CD4-positive, alpha-beta T cell (primary cell): ENCODE results near the gene SLC34A1. TPM values are rescaled to one million over a fixed set of nuclear protein-coding genes. Genes with fewer than 3 reads are reported as not detected.

Source experiments
- ATAC-seq: fragments of 200-7000 bp; cut with Tn5 transposase; one replicate; pipeline ENCODE4 v1.10.0; 2022; ENCODE audit warnings: mild to moderate bottlenecking; ENCODE audit not compliant: poor library complexity
- CTCF ChIA-PET: fragments of 350-600 bp; sonication (Branson Sonifier 250); formaldehyde crosslinking; loops from one replicate; lab custom pipeline; 2021; ENCODE audit warnings: antibody characterized with exemption, inconsistent platforms; lab: Charles Lee
- POLR2A ChIA-PET: fragments of 350-600 bp; sonication (Branson Sonifier 250); formaldehyde crosslinking; loops from one replicate; lab custom pipeline; 2021; ENCODE audit warnings: antibody characterized with exemption, inconsistent platforms; lab: Charles Lee
- DNase-seq, 14 experiments: peaks; one replicate each; pipeline ENCODE4 v3.0.0-alpha.2; 2013 to 2020; ENCODE audit warnings: mixed read lengths in 2 of 14
- H3K27ac ChIP-seq, 2 donors: one replicate each; pipeline versions ENCODE4 v1.5.1 to v1.7.0; 2013; ENCODE audit warnings: low read length in 2 of 2, low read depth in 1 of 2, mild to moderate bottlenecking in 1 of 2
- H3K27me3 ChIP-seq, 2 experiments: 1 replicate in 1 of 2; 2 replicates in 1 of 2; pipeline versions ENCODE4 v1.6.1 to v1.7.0; 2013; ENCODE audit warnings: low read length in 2 of 2, control low read depth in 1 of 2, mild to moderate bottlenecking in 1 of 2, moderate library complexity in 1 of 2; ENCODE audit not compliant: insufficient read depth in 2 of 2, control insufficient read depth in 1 of 2
- H3K36me3 ChIP-seq: one replicate; pipeline ENCODE4 v1.6.1; 2013; ENCODE audit warnings: low read length, control low read depth; ENCODE audit not compliant: insufficient read depth
- H3K4me1 ChIP-seq: one replicate; pipeline ENCODE4 v1.6.1; 2013; ENCODE audit warnings: low read length, control low read depth; ENCODE audit not compliant: insufficient read depth
- H3K4me3 ChIP-seq: one replicate; pipeline ENCODE4 v1.5.1; 2013; ENCODE audit warnings: mild to moderate bottlenecking, low read length, moderate library complexity
- H3K9me3 ChIP-seq, 2 experiments: 1 replicate in 1 of 2; 2 replicates in 1 of 2; pipeline versions ENCODE4 v1.6.1 to v1.7.0; 2013; ENCODE audit warnings: low read length in 2 of 2, mild to moderate bottlenecking in 2 of 2, control low read depth in 1 of 2, moderate library complexity in 1 of 2; ENCODE audit not compliant: control insufficient read depth in 1 of 2, insufficient read depth in 1 of 2
- H3K27ac Mint-ChIP-seq: one replicate; pipeline ENCODE4 v1.8.0; 2020; ENCODE audit warnings: mixed read lengths
- H3K27me3 Mint-ChIP-seq: one replicate; pipeline ENCODE4 v1.8.0; 2021; ENCODE audit warnings: mixed read lengths
- H3K36me3 Mint-ChIP-seq: one replicate; pipeline ENCODE4 v1.8.0; 2021; ENCODE audit warnings: low read depth, mixed read lengths
- H3K4me1 Mint-ChIP-seq: one replicate; pipeline ENCODE4 v1.8.0; 2021; ENCODE audit warnings: low read depth, mixed read lengths
- H3K4me3 Mint-ChIP-seq: one replicate; pipeline ENCODE4 v1.8.0; 2020; ENCODE audit warnings: mild to moderate bottlenecking, mixed read lengths
- H3K9me3 Mint-ChIP-seq: one replicate; pipeline ENCODE4 v1.8.0; 2020; ENCODE audit warnings: mixed read lengths
- CTCF ChIP-seq: fragments of 200-600 bp; IDR thresholded peaks from one replicate; pipeline ENCODE4 v1.8.0; 2022; ENCODE audit warnings: antibody characterized with exemption, mild to moderate bottlenecking
- intact Hi-C, 2 experiments: fragments of 100-400 bp; cut with DNase I in 1 of 2; cut with micrococcal nuclease in 1 of 2; formaldehyde crosslinking; loops; one replicate each; pipeline versions ENCODE4 v1.15.1 to v1.9.0; 2023 to 2025; cut with DNase I, micrococcal nuclease
- total RNA-seq, 174 experiments: library from RNA in 2 of 174; stranded (reverse) in 2 of 174; gene quantifications; one replicate each; pipeline ENCODE4 v1.2.3 and lab custom pipeline; 2021 to 2026

Gene SLC34A1
- total RNA-seq, 2 experiments from 2014 or later = not detected

- ChIA-PET POLR2A (no interaction called here), CTCF (interaction anchor here (1.0 kb wide), 1 partner anchor 11 kb away, joined by 3 read pairs; no protein-coding TSS in a partner anchor)
- ATAC-seq = peak; percentile 74
- Mint-ChIP-seq H3K27ac (peak overlapping the region; percentile 12), H3K36me3 (peaks cover 77% of the 10 kb centered on the region), H3K9me3 (no peaks in the 10 kb centered on the region), H3K27me3 (no peaks in the 10 kb centered on the region), H3K4me1 (peaks cover 10% of the 10 kb centered on the region), H3K4me3 (no peak overlapping the region)
- Histone ChIP-seq H3K4me1 (peaks cover 6% of the 10 kb centered on the region), H3K27ac (no peak overlapping the region), H3K36me3 (peaks cover 89% of the 10 kb centered on the region), H3K27me3 (no peaks in the 10 kb centered on the region), H3K4me3 (no peak overlapping the region), H3K9me3 (no peaks in the 10 kb centered on the region)
- DNase-seq = peak in 2 of 14 experiments; percentile 47 to 54
- TF ChIP-seq CTCF = no peak
- intact Hi-C loops = no loop called here
Observed at GRCh38 chr5:177336112-177336511, 48.1 kb upstream of the SLC34A1 start.

DNA sequence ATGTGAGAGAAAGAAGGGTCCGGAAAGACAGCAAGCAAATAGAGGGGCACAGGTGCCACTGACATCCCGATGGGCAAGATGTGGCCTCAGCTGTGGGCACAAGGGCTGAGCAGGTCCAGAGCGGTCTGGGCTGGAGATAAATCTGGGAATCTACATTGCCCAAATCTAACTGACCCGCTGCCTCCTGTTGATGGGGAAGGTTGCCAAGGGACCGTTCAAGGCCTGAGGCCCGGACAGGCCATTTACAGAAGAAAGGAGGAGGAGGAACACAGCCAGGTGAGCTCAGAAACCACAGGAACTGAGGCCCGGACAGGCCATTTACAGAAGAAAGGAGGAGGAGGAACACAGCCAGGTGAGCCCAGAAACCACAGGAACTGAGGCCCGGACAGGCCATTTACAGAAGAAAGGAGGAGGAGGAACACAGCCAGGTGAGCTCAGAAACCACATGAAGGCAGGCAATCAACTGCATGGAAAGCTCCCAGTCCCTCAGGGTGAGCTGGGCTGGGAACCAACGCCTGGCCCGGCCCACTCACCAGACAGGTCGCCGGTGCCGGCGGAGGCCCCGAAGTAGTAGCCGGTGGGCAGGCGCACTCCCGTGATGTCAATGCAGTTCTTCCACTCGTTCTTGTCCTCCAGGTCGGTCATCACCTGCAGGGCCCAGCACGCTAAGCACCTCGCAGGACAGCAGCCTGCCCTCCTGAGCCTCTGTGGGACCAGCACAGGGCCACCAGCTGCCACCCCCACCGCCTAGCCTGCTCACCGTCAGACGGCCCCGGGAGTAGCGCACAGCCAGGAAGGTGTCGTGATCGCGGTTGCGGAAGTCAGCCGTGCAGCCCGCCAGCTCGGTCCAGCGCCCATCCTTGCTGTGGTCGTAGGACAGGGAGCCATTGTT, 47.4 kb upstream of the SLC34A1 start:
- Histone ChIP-seq H3K9me3 (no peaks in the 10 kb centered on the region), H3K4me1 (peaks cover 6% of the 10 kb centered on the region), H3K27ac (no peak overlapping the region), H3K4me3 (no peak overlapping the region), H3K36me3 (peaks cover 89% of the 10 kb centered on the region), H3K27me3 (no peaks in the 10 kb centered on the region)
- TF ChIP-seq CTCF = no peak
- no peaks in the 10 kb centered on the region for H3K9me3 Mint-ChIP-seq
- ATAC-seq (no peak), DNase-seq (no peak)
- H3K36me3 Mint-ChIP-seq = peaks cover 77% of the 10 kb centered on the region
- H3K27me3 Mint-ChIP-seq = no peaks in the 10 kb centered on the region
- intact Hi-C loops = no loop called here
- ChIA-PET POLR2A (no interaction called here), CTCF (interaction anchor here (1.0 kb wide), 1 partner anchor 11 kb away, joined by 3 read pairs; no protein-coding TSS in a partner anchor)
- no peak overlapping the region for H3K4me3 Mint-ChIP-seq
- peaks cover 14% of the 10 kb centered on the region for H3K4me1 Mint-ChIP-seq
- peak overlapping the region; percentile 12 for H3K27ac Mint-ChIP-seq

DNA sequence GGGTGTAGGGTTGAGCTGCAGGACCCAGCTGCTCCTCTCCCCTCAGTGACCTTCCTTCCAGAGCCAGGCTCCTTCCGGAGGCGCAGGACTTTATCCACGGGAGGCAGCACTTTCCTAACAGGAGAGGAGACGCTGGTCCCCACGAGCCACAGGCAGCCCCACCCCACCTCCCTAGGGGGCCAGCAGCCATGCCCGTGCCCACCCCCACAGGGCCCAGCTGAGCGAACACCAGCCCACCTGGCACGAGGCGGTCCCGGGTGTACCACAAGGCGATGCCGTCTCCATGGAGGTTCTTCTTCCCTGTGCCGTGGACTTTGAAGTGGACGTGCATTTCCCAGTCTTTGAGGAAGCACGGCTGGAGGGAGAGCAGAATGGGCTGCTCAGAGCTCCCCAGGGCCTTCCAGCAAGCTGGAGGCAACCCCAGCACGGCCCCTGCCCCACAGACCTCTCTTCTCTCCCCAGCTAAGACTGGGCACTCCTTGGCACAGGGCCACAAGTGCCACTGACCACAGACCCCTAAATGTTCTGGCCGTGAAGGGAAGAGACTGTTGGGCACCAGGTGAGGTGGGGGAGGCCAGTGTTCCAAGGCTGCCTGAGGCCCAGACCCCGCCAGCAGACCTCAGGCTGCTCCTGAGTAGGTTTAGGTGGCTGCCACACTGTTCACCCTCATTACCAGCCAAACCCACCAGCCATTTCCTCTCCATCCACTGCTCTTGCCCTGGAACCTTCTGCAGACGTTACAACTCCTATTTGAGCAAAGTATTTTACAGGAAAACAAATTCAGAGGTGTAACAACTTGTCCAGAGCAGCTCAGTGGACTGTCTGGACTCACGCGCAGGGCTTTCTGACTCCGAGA, 45.8 kb upstream of the SLC34A1 start:
- peaks cover 18% of the 10 kb centered on the region for H3K4me1 Mint-ChIP-seq
- ATAC-seq = no peak
- Histone ChIP-seq H3K4me1 (peaks cover 6% of the 10 kb centered on the region), H3K27me3 (no peaks in the 10 kb centered on the region), H3K36me3 (peaks cover 88% of the 10 kb centered on the region), H3K9me3 (no peaks in the 10 kb centered on the region), H3K27ac (no peak overlapping the region), H3K4me3 (no peak overlapping the region)
- no peak overlapping the region for H3K4me3 Mint-ChIP-seq
- no peak overlapping the region for H3K27ac Mint-ChIP-seq
- POLR2A ChIA-PET = no interaction called here
- CTCF ChIA-PET = no interaction called here
- H3K27me3 Mint-ChIP-seq = no peaks in the 10 kb centered on the region
- no peaks in the 10 kb centered on the region for H3K9me3 Mint-ChIP-seq
- no peak for DNase-seq
- intact Hi-C loops = no loop called here
- peaks cover 75% of the 10 kb centered on the region for H3K36me3 Mint-ChIP-seq
- no peak for TF ChIP-seq CTCF
